ENCODE results near the gene TPCN2.

TPCN2 gene

DNA sequence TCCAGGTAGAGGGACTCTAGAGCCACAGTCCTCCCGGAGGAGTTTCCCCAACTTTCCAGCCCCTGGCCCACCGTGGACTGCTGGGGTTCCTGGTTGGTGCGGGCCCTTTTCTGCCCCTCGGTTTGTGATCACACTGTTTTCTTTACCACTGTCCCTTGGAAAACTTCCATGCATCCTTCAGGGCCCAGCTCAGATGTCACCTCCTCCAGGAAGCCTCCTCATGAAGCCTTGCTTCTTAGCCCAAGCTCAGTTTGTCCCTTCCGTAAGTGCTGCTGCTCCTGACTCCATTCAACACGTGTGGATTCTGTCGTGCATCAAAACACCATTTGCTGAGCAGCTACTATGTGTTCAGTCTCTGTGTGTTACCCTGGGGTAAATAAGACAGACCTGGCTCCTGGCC lies 15.9 kb upstream of the TPCN2 start:
- Histone ChIP-seq H3K27me3 (ENCODE audit: control insufficient read depth, insufficient read depth, low read length) (no peaks in the 10 kb centered on the region), H3K79me2 (no peaks in the 10 kb centered on the region), H3K9ac (no peak overlapping the region), H3K4me2 (ENCODE audit: low read length) (no peak overlapping the region), H3K4me3 (ENCODE audit: low read depth, low read length) (no peak overlapping the region), H3K4me1 (no peaks in the 10 kb centered on the region), H3K36me3 (ENCODE audit: control insufficient read depth, insufficient read depth, low read length) (no peaks in the 10 kb centered on the region), H2AFZ (no peak overlapping the region), H3K9me3 (ENCODE audit: control insufficient read depth, low read length) (no peaks in the 10 kb centered on the region), H3K27ac (no peak overlapping the region)
- TF ChIP-seq, protein P1, sequence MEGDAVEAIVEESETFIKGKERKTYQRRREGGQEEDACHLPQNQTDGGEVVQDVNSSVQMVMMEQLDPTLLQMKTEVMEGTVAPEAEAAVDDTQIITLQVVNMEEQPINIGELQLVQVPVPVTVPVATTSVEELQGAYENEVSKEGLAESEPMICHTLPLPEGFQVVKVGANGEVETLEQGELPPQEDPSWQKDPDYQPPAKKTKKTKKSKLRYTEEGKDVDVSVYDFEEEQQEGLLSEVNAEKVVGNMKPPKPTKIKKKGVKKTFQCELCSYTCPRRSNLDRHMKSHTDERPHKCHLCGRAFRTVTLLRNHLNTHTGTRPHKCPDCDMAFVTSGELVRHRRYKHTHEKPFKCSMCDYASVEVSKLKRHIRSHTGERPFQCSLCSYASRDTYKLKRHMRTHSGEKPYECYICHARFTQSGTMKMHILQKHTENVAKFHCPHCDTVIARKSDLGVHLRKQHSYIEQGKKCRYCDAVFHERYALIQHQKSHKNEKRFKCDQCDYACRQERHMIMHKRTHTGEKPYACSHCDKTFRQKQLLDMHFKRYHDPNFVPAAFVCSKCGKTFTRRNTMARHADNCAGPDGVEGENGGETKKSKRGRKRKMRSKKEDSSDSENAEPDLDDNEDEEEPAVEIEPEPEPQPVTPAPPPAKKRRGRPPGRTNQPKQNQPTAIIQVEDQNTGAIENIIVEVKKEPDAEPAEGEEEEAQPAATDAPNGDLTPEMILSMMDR (IDR thresholded peaks at IDR 0.05) = no peak

- TF ChIP-seq, protein P1 (IDR thresholded peaks at IDR 0.05) = no peak
- H3K4me3 ChIP-seq (ENCODE audit: low read depth, low read length) = no peak overlapping the region
- H3K4me2 ChIP-seq (ENCODE audit: low read length) = no peak overlapping the region
- no peaks in the 10 kb centered on the region for H3K27me3 ChIP-seq (ENCODE audit: control insufficient read depth, insufficient read depth, low read length)
- H3K9me3 ChIP-seq (ENCODE audit: control insufficient read depth, low read length) = no peaks in the 10 kb centered on the region
- H3K36me3 ChIP-seq (ENCODE audit: control insufficient read depth, insufficient read depth, low read length) = no peaks in the 10 kb centered on the region
- H3K4me1 ChIP-seq = no peaks in the 10 kb centered on the region
- H3K9ac ChIP-seq = no peak overlapping the region
- H3K27ac ChIP-seq = no peak overlapping the region
- no peaks in the 10 kb centered on the region for H3K79me2 ChIP-seq
- no peak overlapping the region for H2AFZ ChIP-seq
These were observed 15.3 kb upstream of the TPCN2 start for GRCh38 chr11:69033431-69033830.

- Histone ChIP-seq H3K4me2 (ENCODE audit: low read length) (no peak overlapping the region), H3K4me1 (no peaks in the 10 kb centered on the region)
- TF ChIP-seq, protein P1 (IDR thresholded peaks at IDR 0.05) = no peak
These were observed 14.4 kb upstream of the TPCN2 start for GRCh38 chr11:69034123-69034867.

DNA sequence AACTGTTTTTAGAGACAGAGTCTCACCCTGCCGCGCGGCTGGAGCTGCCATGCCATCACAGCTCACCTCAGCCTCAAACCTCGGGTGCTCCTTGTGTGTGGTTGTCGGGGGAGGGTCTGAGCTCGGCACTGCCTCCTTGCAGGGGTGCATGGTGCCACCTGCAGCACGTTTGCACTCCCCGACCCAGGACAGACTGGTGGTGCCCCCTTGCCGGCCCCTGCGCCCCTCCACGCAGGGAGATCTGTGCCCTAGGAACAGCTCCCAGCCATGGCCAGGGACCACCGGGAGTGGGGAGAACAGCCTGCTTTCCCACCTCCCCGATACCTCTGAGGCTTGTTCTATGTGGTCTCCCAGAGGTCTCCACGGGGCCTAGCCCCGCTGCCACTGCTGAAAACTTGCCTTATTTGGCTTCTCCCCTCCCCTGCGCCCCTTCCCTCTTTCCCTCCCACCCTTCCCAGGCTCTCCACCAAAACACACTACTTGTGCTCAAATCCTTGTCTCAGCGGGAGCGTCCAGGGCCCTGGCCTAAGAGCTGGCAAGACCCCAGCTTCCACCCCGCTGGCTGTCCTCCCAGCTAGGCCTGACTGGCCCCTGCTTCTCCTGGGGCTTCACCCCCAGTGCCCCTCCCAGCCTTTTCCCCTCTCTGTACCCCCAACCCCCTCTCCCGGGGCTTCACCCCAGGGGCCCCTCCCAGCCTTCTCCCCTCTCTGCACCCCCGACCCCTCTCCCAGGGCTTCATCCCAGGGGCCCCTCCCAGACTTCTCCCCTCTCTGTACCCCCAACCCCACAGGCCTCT lies 13.4 kb upstream of the TPCN2 start:
- Histone ChIP-seq H3K9me3 (ENCODE audit: control insufficient read depth, low read length) (no peaks in the 10 kb centered on the region), H3K9ac (no peak overlapping the region), H3K79me2 (no peaks in the 10 kb centered on the region), H3K27ac (no peak overlapping the region), H3K4me3 (ENCODE audit: low read depth, low read length) (no peak overlapping the region), H2AFZ (no peak overlapping the region), H3K4me1 (no peaks in the 10 kb centered on the region), H3K36me3 (ENCODE audit: control insufficient read depth, insufficient read depth, low read length) (no peaks in the 10 kb centered on the region), H3K27me3 (ENCODE audit: control insufficient read depth, insufficient read depth, low read length) (no peaks in the 10 kb centered on the region), H3K4me2 (ENCODE audit: low read length) (no peak overlapping the region)
- TF ChIP-seq, protein P1 (IDR thresholded peaks at IDR 0.05) = no peak

More at GRCh38 chr11:69034123-69034867, 14.4 kb upstream of the TPCN2 start:
- no peak overlapping the region for H3K27ac ChIP-seq
- no peaks in the 10 kb centered on the region for H3K36me3 ChIP-seq (ENCODE audit: control insufficient read depth, insufficient read depth, low read length)
- H3K79me2 ChIP-seq = no peaks in the 10 kb centered on the region
- H3K9ac ChIP-seq = no peak overlapping the region
- H3K9me3 ChIP-seq (ENCODE audit: control insufficient read depth, low read length) = no peaks in the 10 kb centered on the region
- H2AFZ ChIP-seq = no peak overlapping the region
- no peak overlapping the region for H3K4me3 ChIP-seq (ENCODE audit: low read depth, low read length)
- no peaks in the 10 kb centered on the region for H3K27me3 ChIP-seq (ENCODE audit: control insufficient read depth, insufficient read depth, low read length)
